IMR-90 (cell line): ENCODE measurements around the gene CFD. TPM values are rescaled to one million over a fixed set of nuclear protein-coding genes. Genes with fewer than 3 reads are reported as not detected.

ENCODE experiments used
- ATAC-seq: fragments of 200-7000 bp; cut with Tn5 transposase; 2 replicates; pipeline ENCODE4 v1.9.1; 2020; ENCODE audit warnings: low read depth, mild to moderate bottlenecking, moderate library complexity
- BruUV-seq: library from RNA; stranded (reverse); fragments of 400-500 nt; replicated peaks from 2 replicates; lab custom pipeline; 2021; lab: Mats Ljungman, UMichigan
- CTCF ChIA-PET: fragments of 300-600 bp; formaldehyde crosslinking; extraction: SDS; loops from one replicate; lab custom pipeline; 2021; ENCODE audit warnings: antibody characterized with exemption; lab: Yijun Ruan, JAX
- POLR2A ChIA-PET: fragments of 300-600 bp; sonication (Branson Sonifier 250); formaldehyde crosslinking; loops from one replicate; lab custom pipeline; 2022; ENCODE audit warnings: antibody characterized with exemption; ENCODE audit not compliant: unreplicated experiment; lab: Charles Lee
- DNase-seq: peaks from one replicate; pipeline ENCODE4 v3.0.0; 2013
- H2AFZ ChIP-seq: replicated peaks from 2 replicates; pipeline ENCODE3; 2013; ENCODE audit warnings: low read length, mild to moderate bottlenecking; ENCODE audit not compliant: poor library complexity
- H2AK5ac ChIP-seq: 2 replicates; pipeline ENCODE4 v1.6.1; 2013; ENCODE audit warnings: low read depth, low read length, inconsistent platforms
- H2AK9ac ChIP-seq: replicated peaks from 2 replicates; pipeline ENCODE3; 2013; ENCODE audit warnings: mild to moderate bottlenecking, low read depth, low read length, moderate library complexity; ENCODE audit not compliant: poor library complexity
- H2BK120ac ChIP-seq: 2 replicates; pipeline ENCODE4 v1.6.1; 2013; ENCODE audit warnings: low read depth, low read length, inconsistent platforms
- H2BK15ac ChIP-seq: 3 replicates; pipeline ENCODE4 v1.6.1; 2013; ENCODE audit warnings: low read depth, low read length, inconsistent platforms
- H2BK20ac ChIP-seq: 2 replicates; pipeline ENCODE4 v1.6.1; 2013; ENCODE audit warnings: low read depth, mild to moderate bottlenecking, inconsistent platforms, low read length, moderate library complexity
- H2BK5ac ChIP-seq: 2 replicates; pipeline ENCODE4 v1.6.1; 2013; ENCODE audit warnings: mild to moderate bottlenecking, low read depth, low read length, inconsistent platforms; ENCODE audit not compliant: poor library complexity, severe bottlenecking
- H3K14ac ChIP-seq: replicated peaks from 2 replicates; pipeline ENCODE4 v1.6.1; 2013; ENCODE audit warnings: low read depth, low read length, inconsistent platforms
- H3K18ac ChIP-seq: 2 replicates; pipeline ENCODE4 v1.6.1; 2013; ENCODE audit warnings: low read depth, low read length, control low read depth
- H3K23ac ChIP-seq: 2 replicates; pipeline ENCODE4 v1.6.1; 2013; ENCODE audit warnings: low read depth, low read length, inconsistent platforms
- H3K27ac ChIP-seq: 2 replicates; pipeline ENCODE4 v1.5.1; 2013; ENCODE audit warnings: mild to moderate bottlenecking, control low read depth, low read length; ENCODE audit not compliant: insufficient read depth
- H3K27me3 ChIP-seq: 2 replicates; pipeline ENCODE4 v1.6.1; 2013; ENCODE audit warnings: low read length; ENCODE audit not compliant: control insufficient read depth, insufficient read depth
- H3K36me3 ChIP-seq: 2 replicates; pipeline ENCODE4 v1.6.1; 2013; ENCODE audit warnings: low read length, mixed read lengths; ENCODE audit not compliant: control insufficient read depth, insufficient read depth
- H3K4ac ChIP-seq: 2 replicates; pipeline ENCODE4 v1.6.1; 2013; ENCODE audit warnings: low read depth, low read length, inconsistent platforms
- H3K4me1 ChIP-seq: 2 replicates; pipeline ENCODE4 v1.6.1; 2013; ENCODE audit warnings: low read length, mixed read lengths; ENCODE audit not compliant: control insufficient read depth, insufficient read depth
- H3K4me2 ChIP-seq: 2 replicates; pipeline ENCODE4 v1.6.1; 2013; ENCODE audit warnings: low read depth, mild to moderate bottlenecking, control low read depth, low read length, moderate library complexity
- H3K4me3 ChIP-seq: 2 replicates; pipeline ENCODE4 v1.5.1; 2013; ENCODE audit warnings: low read depth, mild to moderate bottlenecking, control low read depth, low read length, moderate library complexity; ENCODE audit not compliant: insufficient read depth
- H3K56ac ChIP-seq: 2 replicates; pipeline ENCODE4 v1.6.1; 2013; ENCODE audit warnings: low read length, inconsistent platforms; ENCODE audit not compliant: insufficient read depth; ENCODE audit errors: extremely low read depth
- H3K79me1 ChIP-seq, 2 experiments: 2 replicates each; pipeline ENCODE4 v1.6.1; 2013; ENCODE audit warnings: low read length in 2 of 2, inconsistent platforms in 1 of 2, low read depth in 1 of 2
- H3K9ac ChIP-seq: 2 replicates; pipeline ENCODE4 v1.6.1; 2013; ENCODE audit warnings: low read depth, low read length, control low read depth
- H3K9me1 ChIP-seq: 2 replicates; pipeline ENCODE4 v1.6.1; 2013; ENCODE audit warnings: low read length, inconsistent platforms; ENCODE audit not compliant: insufficient read depth
- H3K9me3 ChIP-seq: 2 replicates; pipeline ENCODE4 v1.6.1; 2013; ENCODE audit warnings: low read length; ENCODE audit not compliant: control insufficient read depth, insufficient read depth
- H4K20me1 ChIP-seq: 2 replicates; pipeline ENCODE4 v1.6.1; 2013; ENCODE audit warnings: low read length, inconsistent platforms; ENCODE audit not compliant: insufficient read depth
- H4K5ac ChIP-seq: 2 replicates; pipeline ENCODE4 v1.6.1; 2013; ENCODE audit warnings: mild to moderate bottlenecking, low read depth, low read length, control low read depth
- H4K8ac ChIP-seq, 2 experiments: 2 replicates each; pipeline ENCODE4 v1.6.1; 2013; ENCODE audit warnings: low read depth in 2 of 2, low read length in 2 of 2, control low read depth in 1 of 2, inconsistent platforms in 1 of 2
- H4K91ac ChIP-seq: 2 replicates; pipeline ENCODE4 v1.6.1; 2013; ENCODE audit warnings: low read depth, low read length, inconsistent platforms; ENCODE audit not compliant: insufficient read depth
- BHLHE40 ChIP-seq: fragments of 150-350 bp; IDR thresholded peaks from 2 replicates; pipeline ENCODE4 v1.6.1; 2016; ENCODE audit warnings: mild to moderate bottlenecking, low read depth, low read length
- CEBPB ChIP-seq: IDR thresholded peaks from 2 replicates; pipeline ENCODE4 v1.6.1; 2012; ENCODE audit warnings: low read depth, low read length, improper control_type of control experiment
- CHD1 ChIP-seq: IDR thresholded peaks from 2 replicates; pipeline ENCODE4 v1.6.1; 2012; ENCODE audit warnings: low read depth, low read length, improper control_type of control experiment
- CTCF ChIP-seq: conservative IDR thresholded peaks from 2 replicates; pipeline ENCODE4 v1.5.1; 2012; ENCODE audit warnings: mild to moderate bottlenecking, low read depth, low read length, improper control_type of control experiment
- FOS ChIP-seq: fragments of 150-350 bp; IDR thresholded peaks from 2 replicates; pipeline ENCODE4 v1.6.1; 2016; ENCODE audit warnings: low read depth, low read length
- MAFK ChIP-seq: IDR thresholded peaks from 2 replicates; pipeline ENCODE4 v1.6.1; 2012; ENCODE audit warnings: low read depth, low read length, improper control_type of control experiment
- MAZ ChIP-seq: IDR thresholded peaks from 2 replicates; pipeline ENCODE4 v1.6.1; 2012; ENCODE audit warnings: low read depth, mild to moderate bottlenecking, low read length, improper control_type of control experiment, moderate library complexity, borderline replicate concordance
- MXI1 ChIP-seq: IDR thresholded peaks from 2 replicates; pipeline ENCODE4 v1.6.1; 2012; ENCODE audit warnings: low read depth, mild to moderate bottlenecking, low read length, moderate library complexity, borderline replicate concordance
- NFE2L2 ChIP-seq: fragments of 150-350 bp; IDR thresholded peaks from 2 replicates; pipeline ENCODE4 v1.6.1; 2016; ENCODE audit warnings: low read depth, mild to moderate bottlenecking, low read length
- POLR2A ChIP-seq: IDR thresholded peaks from 2 replicates; pipeline ENCODE4 v1.6.1; 2012; ENCODE audit warnings: mild to moderate bottlenecking, low read depth, low read length
- RCOR1 ChIP-seq: IDR thresholded peaks from 2 replicates; pipeline ENCODE4 v1.6.1; 2012; ENCODE audit warnings: mild to moderate bottlenecking, low read length, improper control_type of control experiment; ENCODE audit not compliant: insufficient replicate concordance
- RFX5 ChIP-seq: IDR thresholded peaks from 2 replicates; pipeline ENCODE4 v1.8.0; 2012; ENCODE audit warnings: low read depth, mild to moderate bottlenecking, low read length, moderate library complexity
- SMC3 ChIP-seq: fragments of 150-350 bp; IDR thresholded peaks from 2 replicates; pipeline ENCODE4 v1.6.1; 2016; ENCODE audit warnings: low read depth, mild to moderate bottlenecking, antibody characterized with exemption, low read length, moderate library complexity
- USF2 ChIP-seq: fragments of 150-350 bp; IDR thresholded peaks from 2 replicates; pipeline ENCODE4 v1.6.1; 2017; ENCODE audit warnings: mild to moderate bottlenecking, antibody characterized with exemption, low read length, low read depth
- WGBS, 2 experiments: methylation state at CpG; one replicate each; pipeline versions ENCODE4 v1.1.5 to v1.1.7; 2013; ENCODE audit warnings: missing lambda C conversion rate in 2 of 2; ENCODE audit not compliant: insufficient read length in 1 of 2; ENCODE audit errors: extremely low coverage in 2 of 2; 5-methylcytosine and 5-hydroxymethylcytosine counted together
- dilution Hi-C: fragments of 300-500 bp; cut with HindIII; formaldehyde crosslinking; loops from one replicate; pipeline ENCODE4 v1.14.3; 2018; ENCODE audit warnings: low sequenced_read_pairs; ENCODE audit not compliant: unreplicated experiment
- in situ Hi-C: fragments of 300-500 bp; cut with MboI; formaldehyde crosslinking; loops from 3 replicates; pipeline ENCODE4 v1.14.3; 2019; ENCODE audit warnings: low sequenced_read_pairs, inconsistent platforms, mixed read lengths
- intact Hi-C: fragments of 100-400 bp; cut with micrococcal nuclease; formaldehyde crosslinking; loops from 2 replicates; pipeline ENCODE4 v1.10.0; 2022
- polyA plus RNA-seq, 3 experiments: library from polyadenylated mRNA; depleted of rRNA; stranded (reverse); fragments of >200 nt; gene quantifications; 2 replicates each; pipeline ENCODE4 v1.2.3, GENCODE V29; 2012; ENCODE audit warnings: low replicate concordance in 1 of 3
- total RNA-seq: library from RNA; depleted of rRNA; stranded (reverse); fragments of >200 nt; gene quantifications from 2 replicates; pipeline ENCODE4 v1.2.3, GENCODE V29; 2012
- TF ChIP-seq, protein P1 (sequence below): fragments of 150-350 bp; IDR thresholded peaks from 2 replicates; pipeline ENCODE4 v1.6.1; 2016; ENCODE audit warnings: low read depth, mild to moderate bottlenecking, low read length, moderate library complexity, borderline replicate concordance

Gene CFD
- total and polyA plus RNA-seq, 2 of the 4 experiments (the other 2 are of a cell fraction) = 1.4 to 2.8 TPM

DNA sequence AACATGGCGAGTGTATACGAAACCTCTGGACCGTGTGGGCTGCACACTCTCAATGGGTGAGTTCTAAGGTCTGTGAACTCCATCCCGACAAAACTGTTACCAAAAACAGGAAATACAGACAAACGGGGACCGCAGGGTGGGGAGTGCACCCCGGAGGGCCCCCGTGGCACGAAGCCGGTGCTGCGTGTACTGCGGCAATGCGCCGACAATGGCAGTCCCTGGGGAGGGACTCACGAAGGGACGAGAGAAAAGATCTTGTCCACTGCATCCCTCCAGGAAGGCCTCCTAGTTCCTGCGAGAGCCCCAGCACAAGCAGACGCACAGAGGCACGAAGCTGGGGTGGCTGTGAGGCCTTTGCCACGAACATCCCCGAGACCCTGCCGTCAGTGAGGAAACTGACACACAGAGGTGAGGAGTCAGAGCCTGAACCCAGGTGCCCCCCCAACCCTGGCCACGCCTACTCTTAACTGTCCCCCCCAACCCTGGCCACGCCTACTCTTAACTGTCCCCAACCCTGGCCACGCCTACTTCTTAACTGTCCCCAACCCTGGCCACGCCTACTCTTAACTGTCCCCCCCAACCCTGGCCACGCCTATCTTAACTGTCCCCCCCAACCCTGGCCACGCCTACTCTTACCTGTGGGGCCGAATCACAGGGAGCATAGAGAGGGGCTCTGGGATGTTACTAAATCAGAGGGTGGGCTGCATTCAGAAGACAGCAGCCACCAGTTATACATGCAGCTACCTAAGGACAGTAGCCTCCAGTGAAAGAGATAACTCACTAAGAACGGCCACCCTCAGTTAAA lies 29.3 kb downstream of the CFD start:
- POLR2A ChIA-PET = interaction anchor here (0.6 kb wide), 1 partner anchor 33 kb away, joined by 3 read pairs; no protein-coding TSS in a partner anchor
- DNase-seq (no peak), ATAC-seq (no peak)
- Histone ChIP-seq H3K4ac (no peak overlapping the region), H3K4me1 (no peaks in the 10 kb centered on the region), H2AK5ac (no peak overlapping the region), H3K36me3 (peaks cover 55% of the 10 kb centered on the region), H2BK15ac (no peak overlapping the region), H3K9me3 (no peaks in the 10 kb centered on the region), H2AFZ (no peak overlapping the region), H3K18ac (no peak overlapping the region), H3K23ac (no peak overlapping the region), H4K91ac (no peak overlapping the region), H3K9ac (no peak overlapping the region), H3K14ac (no peak overlapping the region), H2BK20ac (no peak overlapping the region), H3K56ac (no peak overlapping the region), H4K20me1 (peaks cover 6% of the 10 kb centered on the region), H3K4me2 (no peak overlapping the region), H3K27me3 (no peaks in the 10 kb centered on the region), H3K4me3 (no peak overlapping the region), H4K5ac (no peak overlapping the region), H3K79me1 (peaks cover 13 to 39% of the 10 kb centered on the region in 2 experiments; a peak in 3 of 4 replicates), H3K9me1 (no peaks in the 10 kb centered on the region), H2BK120ac (no peak overlapping the region), H4K8ac (no peak overlapping the region), H3K27ac (no peak overlapping the region), H2BK5ac (no peak overlapping the region), H2AK9ac (peak overlapping the region; percentile 42)
- BruUV-seq = no TSS peak
- 95% methylated on average over 12 of the region's 30 CpGs; no CpG with 5 or more reads in 1 of the 2 experiments for WGBS, 2 experiments
- dilution Hi-C loops = no loop called here
- intact Hi-C loops = no loop called here
- in situ Hi-C loops = no loop called here
- CTCF ChIA-PET = no interaction called here
- no peak for TF ChIP-seq RFX5
- TF ChIP-seq NFE2L2 = no peak
- TF ChIP-seq CHD1 = no peak
- no peak for TF ChIP-seq MAZ
- no peak for TF ChIP-seq FOS
- TF ChIP-seq, protein P1, sequence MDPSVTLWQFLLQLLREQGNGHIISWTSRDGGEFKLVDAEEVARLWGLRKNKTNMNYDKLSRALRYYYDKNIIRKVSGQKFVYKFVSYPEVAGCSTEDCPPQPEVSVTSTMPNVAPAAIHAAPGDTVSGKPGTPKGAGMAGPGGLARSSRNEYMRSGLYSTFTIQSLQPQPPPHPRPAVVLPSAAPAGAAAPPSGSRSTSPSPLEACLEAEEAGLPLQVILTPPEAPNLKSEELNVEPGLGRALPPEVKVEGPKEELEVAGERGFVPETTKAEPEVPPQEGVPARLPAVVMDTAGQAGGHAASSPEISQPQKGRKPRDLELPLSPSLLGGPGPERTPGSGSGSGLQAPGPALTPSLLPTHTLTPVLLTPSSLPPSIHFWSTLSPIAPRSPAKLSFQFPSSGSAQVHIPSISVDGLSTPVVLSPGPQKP = no peak
- TF ChIP-seq POLR2A = no peak
- TF ChIP-seq CTCF = no peak
- TF ChIP-seq USF2 = no peak
- TF ChIP-seq SMC3 = no peak
- no peak for TF ChIP-seq BHLHE40
- TF ChIP-seq RCOR1 = no peak
- TF ChIP-seq CEBPB = no peak
- no peak for TF ChIP-seq MAFK
- TF ChIP-seq MXI1 = no peak
